Effector memory CD4-positive, alpha-beta T cell (primary cell): ENCODE data around the gene NT5C1A.

Experiments used
- DNase-seq, 3 donors: peaks; one replicate each; pipeline ENCODE4 v3.0.0-alpha.2; 2020
- H3K27ac ChIP-seq: 2 replicates; pipeline ENCODE4 v1.7.0; 2013; ENCODE audit warnings: mild to moderate bottlenecking, low read length, moderate library complexity; ENCODE audit not compliant: insufficient read depth, poor library complexity, severe bottlenecking
- H3K27me3 ChIP-seq: replicated peaks from 2 replicates; pipeline ENCODE4 v1.7.0; 2013; ENCODE audit warnings: mild to moderate bottlenecking, low read length; ENCODE audit not compliant: insufficient read depth, control insufficient read depth, poor library complexity, severe bottlenecking
- H3K36me3 ChIP-seq: 2 replicates; pipeline ENCODE4 v1.7.0; 2013; ENCODE audit warnings: mild to moderate bottlenecking, low read length, moderate library complexity; ENCODE audit not compliant: control insufficient read depth, insufficient read depth
- H3K4me1 ChIP-seq: 2 replicates; pipeline ENCODE4 v1.7.0; 2013; ENCODE audit warnings: low read length, mild to moderate bottlenecking; ENCODE audit not compliant: control insufficient read depth, insufficient read depth, poor library complexity, severe bottlenecking
- H3K4me3 ChIP-seq: 2 replicates; pipeline ENCODE4 v1.7.0; 2013; ENCODE audit warnings: low read length, low read depth, mild to moderate bottlenecking; ENCODE audit not compliant: insufficient read depth, poor library complexity, severe bottlenecking
- H3K9me3 ChIP-seq: 2 replicates; pipeline ENCODE4 v1.7.0; 2013; ENCODE audit warnings: mild to moderate bottlenecking, low read length, moderate library complexity; ENCODE audit not compliant: control insufficient read depth
- total RNA-seq, 3 donors: gene quantifications; one replicate each; lab custom pipeline; 2026; lab: John Stamatoyannopoulos, UW

NT5C1A gene
- 0.44 to 1.6 (median 1.5) reads per million in 3 donors for total RNA-seq

DNA sequence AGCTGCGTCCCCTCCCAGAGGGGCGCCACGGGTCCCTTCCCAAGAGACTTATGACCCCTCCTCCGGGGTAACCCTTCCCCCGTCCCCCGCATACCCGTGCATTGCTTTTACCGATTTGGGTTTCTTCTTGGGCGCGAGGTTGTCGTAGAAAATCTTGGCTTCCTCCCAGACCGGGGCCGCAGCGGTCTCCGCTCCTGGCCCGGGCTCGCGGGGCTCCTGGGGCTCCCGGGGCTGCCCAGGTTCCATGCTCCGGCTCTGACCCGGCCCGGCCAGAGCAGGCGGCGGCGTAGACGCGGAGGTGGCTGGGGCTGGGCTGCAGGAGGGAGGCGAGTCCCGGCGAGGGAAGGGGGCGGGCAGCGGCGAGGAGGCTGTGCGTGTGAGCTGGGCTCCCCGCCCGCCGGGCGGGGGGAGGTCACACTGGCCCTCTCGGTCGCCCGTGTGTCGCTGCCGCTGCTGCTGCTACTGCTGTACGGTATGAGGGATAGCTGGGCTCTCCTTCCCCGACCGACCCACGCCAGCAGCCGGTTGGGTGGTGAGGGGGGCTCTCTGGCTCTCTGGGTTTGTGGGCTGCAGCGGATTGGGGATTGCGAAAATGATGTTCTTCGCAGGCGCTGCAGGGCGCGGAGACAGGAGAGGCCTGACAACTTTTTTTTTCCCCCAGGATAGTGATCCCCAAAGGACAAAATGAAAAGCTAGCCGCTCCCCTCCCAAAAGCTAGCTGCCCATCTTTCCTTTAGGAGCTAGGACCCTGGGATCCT lies at the start of gene NT5C1A:
Gene NT5C1A (minus strand): TSS at position 315 of the 758 bp plus-strand sequence. CDS start 69 bp downstream, at position 246.
- no peak for DNase-seq
- Histone ChIP-seq H3K27ac (no peak within 1 kb of the TSS), H3K4me3 (peak within 1 kb of the TSS; percentile 61), H3K36me3 (no peaks in the 10 kb centered on the region), H3K27me3 (peaks cover 18% of the 10 kb centered on the region), H3K9me3 (no peaks in the 10 kb centered on the region), H3K4me1 (peaks cover 15% of the 10 kb centered on the region)

DNA sequence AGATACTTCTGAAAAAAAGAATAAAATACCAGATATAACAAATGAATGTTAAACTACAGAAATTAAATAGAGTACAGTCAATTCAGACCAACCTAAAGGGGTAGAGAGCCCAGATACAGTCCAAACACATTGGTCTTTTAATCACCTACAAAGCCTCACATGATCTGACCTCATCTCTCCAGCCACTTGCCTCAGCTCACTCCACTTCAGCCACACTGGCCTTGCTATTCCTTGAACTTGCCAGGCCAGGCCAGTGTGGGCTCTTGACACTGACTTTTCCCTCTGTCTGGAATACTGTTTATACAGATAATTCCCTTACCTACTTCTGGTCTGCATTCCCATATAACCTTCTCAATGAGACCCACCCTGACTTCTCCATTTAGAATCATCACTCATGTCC lies 49.8 kb upstream of the NT5C1A start:
- no peak for DNase-seq
- Histone ChIP-seq H3K4me1 (no peaks in the 10 kb centered on the region), H3K36me3 (no peaks in the 10 kb centered on the region), H3K4me3 (no peak overlapping the region), H3K27ac (no peak overlapping the region), H3K9me3 (no peaks in the 10 kb centered on the region), H3K27me3 (peaks cover 5% of the 10 kb centered on the region)

DNA sequence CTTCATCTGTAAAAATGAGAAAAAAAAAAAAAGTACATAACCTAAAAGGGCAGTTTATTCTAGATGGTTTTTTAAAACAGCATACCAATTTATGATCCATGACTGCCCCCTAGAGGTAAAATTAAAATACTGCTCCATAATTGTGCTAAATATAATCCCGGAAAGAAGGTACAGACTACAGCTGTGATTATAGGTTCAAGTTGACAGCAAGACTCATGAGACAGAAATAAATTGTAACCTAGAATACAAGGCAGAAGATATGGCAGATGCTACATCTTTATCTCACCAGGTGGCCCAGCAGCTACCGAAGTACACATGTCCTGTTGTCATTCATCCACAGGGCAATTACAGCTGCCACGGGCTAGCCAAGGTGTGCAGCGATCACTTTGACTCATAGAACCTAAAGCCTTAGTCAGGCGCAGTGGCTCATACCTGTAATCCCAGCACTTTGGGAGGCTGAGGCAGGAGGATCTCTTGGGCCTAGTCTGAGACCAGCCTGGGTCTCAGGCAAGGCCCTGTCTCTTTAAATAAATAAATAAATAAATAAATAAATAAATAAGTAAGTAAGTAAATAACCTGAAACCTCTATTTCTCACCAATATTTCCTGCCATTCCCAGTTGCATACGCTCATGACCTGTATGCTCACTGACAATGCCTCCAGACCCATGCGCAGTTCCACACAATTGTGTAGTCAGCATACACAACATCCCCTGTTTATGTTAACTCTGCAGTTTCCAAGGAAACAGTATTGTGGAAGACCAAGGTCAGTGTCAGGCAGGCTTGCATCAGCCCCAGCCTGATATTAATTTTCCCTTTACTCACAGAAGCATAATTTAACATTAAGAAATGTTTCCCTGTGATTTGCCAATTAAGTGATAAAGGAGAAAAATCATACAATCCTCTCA lies 48.4 kb upstream of the NT5C1A start:
- H3K4me1 ChIP-seq, result no peaks in the 10 kb centered on the region
- H3K4me3 ChIP-seq, result no peak overlapping the region
- H3K9me3 ChIP-seq, result no peaks in the 10 kb centered on the region
- H3K36me3 ChIP-seq, result no peaks in the 10 kb centered on the region
- H3K27me3 ChIP-seq, result no peaks in the 10 kb centered on the region
- no peak overlapping the region for H3K27ac ChIP-seq
- no peak for DNase-seq

DNA sequence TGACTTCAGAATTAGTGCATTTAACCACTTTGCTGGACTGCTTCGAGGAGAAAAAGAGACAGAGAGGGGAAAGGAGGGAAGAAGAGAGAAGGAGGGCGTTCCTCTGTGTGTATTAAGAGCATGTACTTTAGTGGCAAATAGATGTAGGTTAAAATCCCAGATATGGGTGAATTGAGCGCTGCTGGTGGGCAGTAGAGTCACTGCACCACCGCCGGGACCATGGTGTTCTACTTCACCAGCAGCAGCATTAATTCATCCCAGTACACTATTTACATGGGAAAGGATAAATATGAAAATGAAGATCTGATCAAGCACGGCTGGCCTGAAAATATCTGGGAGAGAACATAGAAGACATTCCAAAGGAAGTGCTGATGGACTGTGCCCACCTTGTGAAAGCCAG lies 45.9 kb upstream of the NT5C1A start:
- no peak for DNase-seq
- Histone ChIP-seq H3K36me3 (no peaks in the 10 kb centered on the region), H3K4me1 (no peaks in the 10 kb centered on the region), H3K4me3 (no peak overlapping the region), H3K27ac (no peak overlapping the region), H3K9me3 (no peaks in the 10 kb centered on the region), H3K27me3 (no peaks in the 10 kb centered on the region)

DNA sequence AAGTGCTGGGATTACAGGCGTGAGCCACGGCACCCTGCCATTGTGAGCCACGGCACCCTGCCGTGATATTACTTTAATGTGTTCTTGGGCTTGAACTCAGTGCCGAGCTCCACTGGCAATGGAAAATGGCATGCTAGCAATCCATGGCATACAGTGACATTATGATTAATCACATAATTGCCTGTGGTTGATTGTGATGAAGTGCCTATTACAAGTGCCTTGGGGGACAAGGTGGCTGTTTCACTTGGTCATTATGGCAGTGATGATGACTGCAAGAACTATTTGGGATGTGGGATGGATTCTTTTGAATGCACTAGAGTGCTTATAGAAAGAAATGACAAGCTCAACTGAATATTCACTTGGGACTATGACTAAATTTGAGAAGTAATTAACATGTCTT lies 41.6 kb upstream of the NT5C1A start:
- no peak overlapping the region for H3K4me3 ChIP-seq
- no peak for DNase-seq
- no peaks in the 10 kb centered on the region for H3K4me1 ChIP-seq
- H3K36me3 ChIP-seq, result no peaks in the 10 kb centered on the region
- no peak overlapping the region for H3K27ac ChIP-seq
- H3K27me3 ChIP-seq, result no peaks in the 10 kb centered on the region
- H3K9me3 ChIP-seq, result no peaks in the 10 kb centered on the region

DNA sequence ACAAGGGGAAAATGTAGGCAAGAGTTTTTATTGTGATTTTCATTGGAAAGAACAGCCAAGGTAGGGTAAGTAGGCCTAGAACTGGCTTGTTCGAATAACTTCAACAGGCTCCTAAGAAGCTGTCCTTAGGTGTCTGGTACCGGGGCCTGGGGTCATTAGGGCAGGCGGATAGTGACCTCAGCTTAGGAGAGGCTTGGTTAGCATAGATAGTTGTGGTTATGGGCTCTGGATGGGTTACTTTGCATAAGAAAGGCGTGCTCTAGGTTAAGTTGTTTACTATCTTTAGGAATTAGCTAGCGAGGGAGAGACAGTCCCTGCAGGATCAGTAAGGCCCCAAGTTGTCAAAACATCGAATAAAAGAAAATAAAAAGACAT lies 40.0 kb upstream of the NT5C1A start:
- H3K9me3 ChIP-seq, result no peaks in the 10 kb centered on the region
- DNase-seq, result no peak
- no peak overlapping the region for H3K4me3 ChIP-seq
- no peaks in the 10 kb centered on the region for H3K4me1 ChIP-seq
- H3K27ac ChIP-seq, result no peak overlapping the region
- H3K27me3 ChIP-seq, result no peaks in the 10 kb centered on the region
- no peaks in the 10 kb centered on the region for H3K36me3 ChIP-seq

DNA sequence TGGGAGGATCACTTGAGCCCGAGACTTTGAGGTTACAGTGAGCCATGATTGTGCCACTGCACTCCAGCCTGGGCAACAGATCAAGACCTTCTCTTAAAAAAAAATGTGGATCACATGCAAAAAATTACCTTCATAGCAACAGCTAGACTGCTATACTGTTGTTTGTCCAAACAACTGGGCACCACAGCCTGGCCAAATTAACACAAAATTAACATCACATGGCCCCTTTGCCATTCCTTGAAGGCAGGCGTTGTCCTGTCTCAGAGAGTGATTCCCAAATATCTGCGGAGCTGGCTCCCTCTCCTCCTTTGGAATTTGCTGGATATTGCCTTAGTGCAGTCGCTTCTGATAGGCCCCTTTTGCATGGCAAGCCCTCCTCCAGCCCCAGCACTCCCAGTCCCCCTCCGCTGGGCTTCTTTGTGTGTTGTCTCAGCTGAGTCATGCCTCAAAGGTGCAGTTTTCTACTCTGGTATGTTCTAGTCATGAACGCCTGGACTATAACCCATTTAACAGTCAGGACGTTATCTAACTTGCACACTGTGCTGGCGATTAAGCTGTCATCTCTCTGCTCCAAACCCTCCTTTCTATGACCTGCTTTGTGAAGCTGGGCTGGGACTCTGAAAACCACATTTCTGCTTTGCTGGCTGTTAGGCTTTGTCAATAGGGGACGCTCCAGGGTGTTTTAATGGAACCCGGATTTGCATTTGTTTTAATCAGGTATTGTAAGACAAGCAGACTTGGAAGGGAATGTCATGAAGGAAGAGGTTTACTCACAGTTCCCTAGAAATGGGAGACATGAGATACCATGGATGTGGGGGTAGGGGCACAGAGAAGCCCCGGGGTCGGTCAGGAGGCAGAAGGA lies 39.4 kb upstream of the NT5C1A start:
- H3K4me3 ChIP-seq, result no peak overlapping the region
- H3K27me3 ChIP-seq, result no peaks in the 10 kb centered on the region
- H3K9me3 ChIP-seq, result no peaks in the 10 kb centered on the region
- no peak for DNase-seq
- H3K4me1 ChIP-seq, result no peaks in the 10 kb centered on the region
- H3K27ac ChIP-seq, result no peak overlapping the region
- H3K36me3 ChIP-seq, result no peaks in the 10 kb centered on the region

DNA sequence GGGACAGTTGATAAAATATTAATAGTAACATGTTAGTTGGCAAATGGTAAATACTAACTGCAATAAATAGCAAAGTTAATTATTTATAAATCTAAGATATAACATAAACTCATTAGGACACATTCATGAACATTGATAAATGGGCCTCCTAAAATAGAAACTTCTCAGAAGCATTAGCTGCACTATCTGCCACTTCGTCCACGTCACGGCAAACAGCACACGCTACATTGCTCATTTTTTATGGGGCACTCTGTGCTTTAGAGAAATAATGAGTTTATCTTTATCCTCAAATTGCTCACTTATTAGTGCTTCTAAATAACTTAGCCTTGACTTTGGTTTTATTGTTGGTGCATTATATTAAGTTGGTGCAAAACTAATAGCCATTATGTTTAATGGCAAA lies 35.6 kb upstream of the NT5C1A start:
- DNase-seq, result no peak
- no peaks in the 10 kb centered on the region for H3K4me1 ChIP-seq
- H3K27me3 ChIP-seq, result no peaks in the 10 kb centered on the region
- no peaks in the 10 kb centered on the region for H3K36me3 ChIP-seq
- no peak overlapping the region for H3K27ac ChIP-seq
- H3K4me3 ChIP-seq, result no peak overlapping the region
- H3K9me3 ChIP-seq, result no peaks in the 10 kb centered on the region

DNA sequence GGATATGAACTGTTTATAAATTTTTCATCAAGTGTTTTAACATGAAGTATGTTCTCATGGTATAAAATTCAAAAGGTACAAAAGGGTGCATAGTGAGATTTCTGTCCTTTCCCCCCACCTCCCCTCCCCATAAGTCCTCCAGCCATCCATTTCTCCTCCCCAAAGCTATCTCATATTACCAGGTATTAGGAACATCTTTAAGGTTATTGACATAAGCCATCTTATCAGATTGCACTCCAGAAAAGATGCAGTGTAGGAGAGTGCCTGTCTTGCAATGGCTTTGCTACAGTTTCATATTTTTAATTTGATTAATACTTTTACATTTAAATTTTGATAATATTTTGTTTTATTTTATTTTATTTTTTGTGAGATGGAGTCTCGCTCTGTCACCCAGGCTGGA lies 32.9 kb upstream of the NT5C1A start:
- no peak for DNase-seq
- H3K4me3 ChIP-seq, result no peak overlapping the region
- H3K36me3 ChIP-seq, result no peaks in the 10 kb centered on the region
- no peak overlapping the region for H3K27ac ChIP-seq
- H3K27me3 ChIP-seq, result no peaks in the 10 kb centered on the region
- no peaks in the 10 kb centered on the region for H3K9me3 ChIP-seq
- H3K4me1 ChIP-seq, result no peaks in the 10 kb centered on the region
